ENCODE measurements around the gene SYNRG. TPM values are rescaled to one million over a fixed set of nuclear protein-coding genes. Genes with fewer than 3 reads are reported as not detected.

SYNRG gene
- total and polyA plus RNA-seq, 2 donors (not counting 3 experiments of a cell fraction or from before 2014, with no cell fraction given): 15.3 to 42.2 TPM

- no peak for TF ChIP-seq POLR2A (IDR thresholded peaks at IDR 0.05; ENCODE audit: low read depth, low read length)
- no peak for TF ChIP-seq EZH2 (IDR thresholded peaks at IDR 0.05; ENCODE audit: borderline replicate concordance, low read depth, low read length, severe bottlenecking)
- BruUV-seq (replicated peaks): no TSS peak
- DNase-seq (ENCODE audit: low read depth, low spot score) (no peak), FAIRE-seq (no peak)
- H3K9ac ChIP-seq (replicated peaks; ENCODE audit: extremely low read depth, insufficient read depth, low read length): no peak overlapping the region
- H2AFZ ChIP-seq (ENCODE audit: low read depth, low read length): no peak overlapping the region
- intact Hi-C loops (cut with micrococcal nuclease) (no loop called here), dilution Hi-C loops (cut with MboI; ENCODE audit: extremely low pct_ligation_motif_present, low sequenced_read_pairs) (no loop called here)
- ChIA-PET POLR2A (no interaction called here), CTCF (interaction anchor here (1.4 to 2.3 kb wide), 2 partner anchors 8 to 108 kb away, joined by 3 to 8 read pairs; partner anchors contain the start of gene DUSP14)
- H4K20me1 ChIP-seq (replicated peaks; ENCODE audit: control insufficient read depth, extremely low read depth, insufficient read depth, low read length): no peaks in the 10 kb centered on the region
- no peaks in the 10 kb centered on the region for H3K79me2 ChIP-seq (ENCODE audit: control insufficient read depth, insufficient read depth, low read length)
- H3K4me3 ChIP-seq (replicated peaks in 1 of 3; ENCODE audit: insufficient read depth in 1 of 3, low read depth in 1 of 3, low read length in 3 of 3): no peak overlapping the region
- no peak overlapping the region for H3K4me2 ChIP-seq (ENCODE audit: insufficient read depth, low read length)
- peaks cover 0 to 3% of the 10 kb centered on the region in 2 experiments for H3K36me3 ChIP-seq (ENCODE audit: control insufficient read depth in 2 of 2, extremely low read depth in 1 of 2, insufficient read depth in 2 of 2, low read length in 2 of 2)
- H3K27ac ChIP-seq (ENCODE audit: insufficient read depth, low read depth, low read length): no peak overlapping the region
- H3K9me1 ChIP-seq (replicated peaks; ENCODE audit: control insufficient read depth, extremely low read depth, insufficient read depth, low read length): no peaks in the 10 kb centered on the region
- H3K4me1 ChIP-seq (ENCODE audit: control insufficient read depth, extremely low read depth, insufficient read depth, low read length): peaks cover 14% of the 10 kb centered on the region
- no peaks in the 10 kb centered on the region for H3K9me3 ChIP-seq (replicated peaks; ENCODE audit: control insufficient read depth, insufficient read depth, low read length)
- no peaks in the 10 kb centered on the region for H3K27me3 ChIP-seq (ENCODE audit: control insufficient read depth in 2 of 2, insufficient read depth in 2 of 2, low read length in 2 of 2)
These were observed 128.1 kb downstream of the SYNRG start for GRCh38 chr17:37481001-37481665.

DNA sequence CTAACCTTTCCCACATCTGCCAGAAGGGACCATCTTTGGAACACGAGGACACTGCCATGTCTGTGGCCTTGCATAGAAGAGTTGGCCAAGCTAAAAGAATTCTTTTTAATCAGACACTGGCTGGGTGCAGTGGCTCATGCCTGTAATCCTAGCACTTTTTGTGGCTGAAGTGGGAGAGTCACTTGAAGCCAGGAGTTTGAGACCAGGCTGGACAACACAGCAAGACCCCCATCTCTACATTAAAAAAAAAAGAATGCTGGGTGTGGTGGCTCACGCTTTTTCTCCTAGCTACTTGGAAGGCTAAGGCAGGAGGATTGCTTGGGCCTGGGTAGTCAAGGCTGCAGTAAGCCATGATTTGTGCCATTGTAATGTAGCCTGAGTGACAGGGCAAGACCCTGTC lies 128.8 kb downstream of the SYNRG start:
- BruUV-seq (replicated peaks): no TSS peak
- Histone ChIP-seq H2AFZ (ENCODE audit: low read depth, low read length) (no peak overlapping the region), H3K27ac (ENCODE audit: insufficient read depth, low read depth, low read length) (no peak overlapping the region), H3K9me3 (replicated peaks; ENCODE audit: control insufficient read depth, insufficient read depth, low read length) (no peaks in the 10 kb centered on the region), H3K4me3 (replicated peaks in 1 of 3; ENCODE audit: insufficient read depth in 1 of 3, low read depth in 1 of 3, low read length in 3 of 3) (no peak overlapping the region), H4K20me1 (replicated peaks; ENCODE audit: control insufficient read depth, extremely low read depth, insufficient read depth, low read length) (no peaks in the 10 kb centered on the region), H3K9ac (replicated peaks; ENCODE audit: extremely low read depth, insufficient read depth, low read length) (no peak overlapping the region), H3K36me3 (ENCODE audit: control insufficient read depth in 2 of 2, extremely low read depth in 1 of 2, insufficient read depth in 2 of 2, low read length in 2 of 2) (peaks cover 3% of the 10 kb centered on the region in 2 experiments), H3K4me1 (ENCODE audit: control insufficient read depth, extremely low read depth, insufficient read depth, low read length) (peaks cover 21% of the 10 kb centered on the region), H3K9me1 (replicated peaks; ENCODE audit: control insufficient read depth, extremely low read depth, insufficient read depth, low read length) (no peaks in the 10 kb centered on the region), H3K79me2 (ENCODE audit: control insufficient read depth, insufficient read depth, low read length) (no peaks in the 10 kb centered on the region), H3K4me2 (ENCODE audit: insufficient read depth, low read length) (no peak overlapping the region), H3K27me3 (ENCODE audit: control insufficient read depth in 2 of 2, insufficient read depth in 2 of 2, low read length in 2 of 2) (no peaks in the 10 kb centered on the region)
- TF ChIP-seq MYC (IDR thresholded peaks at IDR 0.05; ENCODE audit: low read depth, low read length) (no peak), FOS (IDR thresholded peaks at IDR 0.05; ENCODE audit: borderline replicate concordance, insufficient read depth, low read length) (no peak), JUN (IDR thresholded peaks at IDR 0.05; ENCODE audit: borderline replicate concordance, insufficient read depth, insufficient read length, low read depth) (no peak), GATA2 (IDR thresholded peaks at IDR 0.05; ENCODE audit: insufficient read depth, insufficient read length, low read depth, low read length) (no peak), EZH2 (IDR thresholded peaks at IDR 0.05; ENCODE audit: borderline replicate concordance, low read depth, low read length, severe bottlenecking) (no peak), POLR2AphosphoS5 (IDR thresholded peaks at IDR 0.05; ENCODE audit: insufficient read depth, low read depth, low read length) (no peak), POLR2A (IDR thresholded peaks at IDR 0.05; ENCODE audit: low read depth, low read length) (no peak)
- TF ChIP-seq, protein P1, sequence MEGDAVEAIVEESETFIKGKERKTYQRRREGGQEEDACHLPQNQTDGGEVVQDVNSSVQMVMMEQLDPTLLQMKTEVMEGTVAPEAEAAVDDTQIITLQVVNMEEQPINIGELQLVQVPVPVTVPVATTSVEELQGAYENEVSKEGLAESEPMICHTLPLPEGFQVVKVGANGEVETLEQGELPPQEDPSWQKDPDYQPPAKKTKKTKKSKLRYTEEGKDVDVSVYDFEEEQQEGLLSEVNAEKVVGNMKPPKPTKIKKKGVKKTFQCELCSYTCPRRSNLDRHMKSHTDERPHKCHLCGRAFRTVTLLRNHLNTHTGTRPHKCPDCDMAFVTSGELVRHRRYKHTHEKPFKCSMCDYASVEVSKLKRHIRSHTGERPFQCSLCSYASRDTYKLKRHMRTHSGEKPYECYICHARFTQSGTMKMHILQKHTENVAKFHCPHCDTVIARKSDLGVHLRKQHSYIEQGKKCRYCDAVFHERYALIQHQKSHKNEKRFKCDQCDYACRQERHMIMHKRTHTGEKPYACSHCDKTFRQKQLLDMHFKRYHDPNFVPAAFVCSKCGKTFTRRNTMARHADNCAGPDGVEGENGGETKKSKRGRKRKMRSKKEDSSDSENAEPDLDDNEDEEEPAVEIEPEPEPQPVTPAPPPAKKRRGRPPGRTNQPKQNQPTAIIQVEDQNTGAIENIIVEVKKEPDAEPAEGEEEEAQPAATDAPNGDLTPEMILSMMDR (IDR thresholded peaks at IDR 0.05; ENCODE audit: extremely low read depth in 1 of 2, insufficient read depth in 1 of 2, low read depth in 1 of 2, low read length in 2 of 2): no peak
- TF ChIP-seq, protein P2, sequence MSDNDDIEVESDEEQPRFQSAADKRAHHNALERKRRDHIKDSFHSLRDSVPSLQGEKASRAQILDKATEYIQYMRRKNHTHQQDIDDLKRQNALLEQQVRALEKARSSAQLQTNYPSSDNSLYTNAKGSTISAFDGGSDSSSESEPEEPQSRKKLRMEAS (IDR thresholded peaks at IDR 0.05; ENCODE audit: insufficient read depth, insufficient read length): no peak
- dilution Hi-C loops (cut with MboI; ENCODE audit: extremely low pct_ligation_motif_present, low sequenced_read_pairs): no loop called here
- ChIA-PET CTCF (interaction anchor here (1.4 to 2.3 kb wide), 2 partner anchors 9 to 107 kb away, joined by 3 to 8 read pairs; partner anchors contain the start of gene DUSP14), POLR2A (no interaction called here)
- FAIRE-seq (no peak), DNase-seq (ENCODE audit: low read depth, low spot score) (no peak)
- intact Hi-C loops (cut with micrococcal nuclease): no loop called here

Measured in endothelial cell of umbilical vein (primary cell).